MM.1S (cell line): ENCODE results near the gene EXOC6.

Experiments used
- EZH2 ChIP-seq: fragments of 300-600 bp; sonication (generic); optimal IDR thresholded peaks from 2 replicates; pipeline ENCODE3; 2017; ENCODE audit warnings: low read depth, mild to moderate bottlenecking, antibody characterized with exemption, low read length, mixed read lengths
- TF ChIP-seq, protein P1 (sequence below): fragments of 300-600 bp; sonication (generic); IDR thresholded peaks from 2 replicates; pipeline ENCODE4 v1.5.1; 2016; ENCODE audit warnings: antibody characterized with exemption, low read length, mixed read lengths

GRCh38 chr10:92914478-92915325 is 66.4 kb downstream of the EXOC6 start:
- TF ChIP-seq, protein P1, sequence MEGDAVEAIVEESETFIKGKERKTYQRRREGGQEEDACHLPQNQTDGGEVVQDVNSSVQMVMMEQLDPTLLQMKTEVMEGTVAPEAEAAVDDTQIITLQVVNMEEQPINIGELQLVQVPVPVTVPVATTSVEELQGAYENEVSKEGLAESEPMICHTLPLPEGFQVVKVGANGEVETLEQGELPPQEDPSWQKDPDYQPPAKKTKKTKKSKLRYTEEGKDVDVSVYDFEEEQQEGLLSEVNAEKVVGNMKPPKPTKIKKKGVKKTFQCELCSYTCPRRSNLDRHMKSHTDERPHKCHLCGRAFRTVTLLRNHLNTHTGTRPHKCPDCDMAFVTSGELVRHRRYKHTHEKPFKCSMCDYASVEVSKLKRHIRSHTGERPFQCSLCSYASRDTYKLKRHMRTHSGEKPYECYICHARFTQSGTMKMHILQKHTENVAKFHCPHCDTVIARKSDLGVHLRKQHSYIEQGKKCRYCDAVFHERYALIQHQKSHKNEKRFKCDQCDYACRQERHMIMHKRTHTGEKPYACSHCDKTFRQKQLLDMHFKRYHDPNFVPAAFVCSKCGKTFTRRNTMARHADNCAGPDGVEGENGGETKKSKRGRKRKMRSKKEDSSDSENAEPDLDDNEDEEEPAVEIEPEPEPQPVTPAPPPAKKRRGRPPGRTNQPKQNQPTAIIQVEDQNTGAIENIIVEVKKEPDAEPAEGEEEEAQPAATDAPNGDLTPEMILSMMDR = peak; percentile 77
- no peak for TF ChIP-seq EZH2
